NCI-H69 (cell line): Measurements from ENCODE around the gene SH3BGRL2.
"Not testable (repeated sequence)": the region's sequence is repeated elsewhere in the genome, so short reads cannot be mapped to it uniquely, and the experiment has no call there.

Experiments
- DNase-seq: peaks from one replicate; lab custom pipeline; 2025; lab: John Stamatoyannopoulos, UW

The SH3BGRL2 gene

DNA sequence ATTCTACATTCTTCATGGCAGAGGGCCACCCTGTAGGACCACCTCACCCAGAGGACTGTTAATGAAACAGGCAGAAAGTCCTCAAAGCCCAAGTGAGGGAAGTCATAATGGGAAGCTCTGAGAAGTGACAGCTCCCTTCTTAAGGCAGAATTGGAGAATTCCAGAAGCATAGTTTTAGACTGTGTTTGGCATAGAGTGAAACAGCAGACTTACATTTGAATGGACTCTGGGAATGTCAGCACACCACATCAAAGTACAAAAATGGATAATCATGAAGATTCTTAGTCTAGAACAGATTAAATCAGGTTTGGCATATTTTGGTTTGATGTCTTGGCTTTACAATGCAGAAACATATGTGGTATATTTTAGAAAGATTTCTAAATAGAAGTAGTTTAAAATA lies 17.9 kb downstream of the SH3BGRL2 start:
- no peak for DNase-seq

DNA sequence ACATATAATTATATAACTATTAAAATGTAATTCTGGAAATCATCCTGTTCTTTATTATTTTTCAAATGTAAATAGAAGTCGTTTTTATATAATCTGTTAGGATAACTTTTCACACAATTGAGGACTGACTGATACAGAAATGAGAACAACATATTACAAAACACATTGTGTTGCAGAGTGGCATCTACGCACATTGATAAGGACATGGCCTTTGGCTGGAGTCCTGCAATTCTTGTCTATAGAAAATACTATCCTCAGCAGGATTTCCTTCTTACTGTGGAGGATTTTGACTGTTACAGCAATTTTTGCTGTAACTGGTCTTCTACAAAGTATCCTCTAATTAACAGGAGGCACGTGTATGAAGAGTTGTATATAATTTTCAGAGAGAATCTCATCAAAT lies 19.8 kb downstream of the SH3BGRL2 start:
- DNase-seq, result peak; percentile 46

DNA sequence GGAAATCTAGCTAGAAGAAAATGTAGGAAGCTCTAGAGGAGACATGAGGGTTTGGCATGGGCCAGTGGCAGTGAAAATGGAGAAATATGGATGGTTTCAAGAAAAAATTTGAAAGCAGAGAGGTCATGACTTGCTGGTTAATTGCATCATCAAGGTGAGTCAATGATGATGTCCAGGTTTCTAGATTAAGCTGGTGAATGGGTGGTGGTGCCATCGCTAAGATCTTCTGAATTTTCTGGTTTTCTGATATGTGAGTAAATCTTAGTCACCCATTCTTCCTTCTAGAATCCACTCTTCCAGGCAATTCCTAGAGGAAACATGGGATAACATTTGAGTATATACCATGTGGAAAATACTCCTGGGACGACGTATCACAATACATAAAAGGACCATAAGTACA lies 25.0 kb downstream of the SH3BGRL2 start:
- no peak for DNase-seq

DNA sequence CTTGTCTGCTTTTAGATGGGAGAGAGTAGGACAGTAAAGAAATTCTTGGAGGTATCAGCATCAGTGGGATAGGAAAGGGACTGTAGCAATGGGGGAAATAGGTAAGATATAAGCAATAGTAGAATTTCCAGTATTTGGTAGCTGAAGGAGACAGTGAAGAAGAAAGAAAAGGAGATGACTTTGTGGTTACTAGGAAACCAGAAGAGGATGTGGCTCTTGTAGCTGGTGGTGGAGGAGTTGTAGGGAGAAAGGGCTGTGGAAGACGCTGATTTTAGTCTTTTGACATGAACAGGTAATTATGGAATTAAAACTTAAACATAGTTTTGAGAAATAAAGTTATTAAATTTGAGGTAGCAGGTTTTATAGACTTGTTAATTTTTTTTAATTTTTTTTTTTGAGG lies 26.1 kb downstream of the SH3BGRL2 start:
- DNase-seq, result no peak

DNA sequence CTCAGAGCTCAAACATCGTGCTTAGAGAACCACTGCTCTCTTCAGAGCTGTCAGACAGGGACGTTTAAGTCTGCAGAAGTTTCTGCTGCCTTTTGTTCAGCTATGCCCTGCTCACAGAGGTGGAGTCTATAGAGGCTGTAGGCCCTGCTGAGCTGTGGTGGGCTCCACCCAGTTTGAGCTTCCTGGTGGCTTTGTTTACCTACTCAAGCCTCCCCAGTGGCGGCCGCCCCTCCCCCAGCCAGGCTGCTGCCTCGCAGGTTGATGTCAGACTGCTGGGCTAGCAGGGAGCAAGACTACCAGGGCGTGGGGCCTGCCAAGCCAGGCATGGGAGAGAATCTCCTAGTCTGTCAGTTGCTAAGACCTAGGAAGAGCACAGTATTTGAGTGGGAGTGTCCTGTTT lies 32.5 kb downstream of the SH3BGRL2 start:
- peak; percentile 67 for DNase-seq

DNA sequence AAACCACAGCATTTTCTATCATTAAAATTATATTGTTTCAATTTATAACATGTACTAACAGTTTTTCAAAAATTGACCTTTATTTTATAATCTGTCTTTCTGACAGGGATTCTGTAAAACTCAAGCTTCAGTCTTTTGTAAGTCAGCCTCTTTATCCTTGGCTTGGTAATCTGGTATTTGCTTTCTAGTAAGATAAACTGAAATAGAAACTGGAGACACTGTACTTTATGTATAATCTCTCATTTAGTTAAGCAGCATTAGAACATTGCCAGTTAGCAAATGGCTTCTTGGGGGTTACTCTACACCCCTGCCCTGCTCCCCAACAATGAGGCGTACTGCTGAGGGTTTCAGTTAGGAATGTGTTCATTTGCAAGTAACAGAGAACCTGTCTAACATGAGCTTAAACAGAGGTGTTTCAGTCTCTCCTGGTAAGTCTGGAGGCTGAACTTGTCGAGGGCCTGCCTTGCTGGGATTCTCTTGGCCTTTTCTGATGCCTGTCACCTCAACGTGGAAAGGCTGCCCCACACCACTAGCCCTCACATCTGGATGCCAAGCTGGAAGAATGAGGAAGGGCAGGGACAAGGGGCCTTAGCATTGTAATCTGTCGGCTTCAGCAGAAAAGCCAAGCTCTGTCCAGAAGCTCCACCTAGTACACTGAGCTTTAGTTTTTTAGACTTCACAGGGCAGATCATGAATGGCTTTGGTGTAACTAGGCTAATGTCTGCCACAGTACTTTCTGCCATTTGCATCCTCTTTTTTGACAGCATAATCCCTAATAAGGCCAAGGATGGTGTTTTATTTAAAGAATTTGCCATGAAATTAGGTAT lies 34.8 kb downstream of the SH3BGRL2 start:
- DNase-seq, result no peak

DNA sequence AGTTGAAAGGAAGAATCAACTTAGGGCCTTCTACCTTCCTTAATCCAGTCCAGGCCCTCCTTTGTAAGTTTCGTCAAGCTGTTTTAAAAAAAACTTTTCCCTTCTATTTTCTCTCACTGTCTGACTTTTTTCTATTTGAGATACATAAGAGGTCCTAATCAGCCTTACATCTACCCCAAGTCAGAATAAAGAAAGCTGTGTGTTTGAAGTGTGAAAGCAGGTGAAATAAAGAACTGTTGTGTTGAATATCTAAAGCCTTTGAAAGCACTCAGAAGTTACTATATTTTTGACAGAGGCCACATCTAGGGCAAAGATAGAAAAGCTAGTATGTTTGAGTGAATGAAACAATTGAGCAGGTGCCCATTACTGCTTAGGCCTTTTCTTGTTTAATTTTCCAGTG lies 35.5 kb downstream of the SH3BGRL2 start:
- DNase-seq, result no peak

DNA sequence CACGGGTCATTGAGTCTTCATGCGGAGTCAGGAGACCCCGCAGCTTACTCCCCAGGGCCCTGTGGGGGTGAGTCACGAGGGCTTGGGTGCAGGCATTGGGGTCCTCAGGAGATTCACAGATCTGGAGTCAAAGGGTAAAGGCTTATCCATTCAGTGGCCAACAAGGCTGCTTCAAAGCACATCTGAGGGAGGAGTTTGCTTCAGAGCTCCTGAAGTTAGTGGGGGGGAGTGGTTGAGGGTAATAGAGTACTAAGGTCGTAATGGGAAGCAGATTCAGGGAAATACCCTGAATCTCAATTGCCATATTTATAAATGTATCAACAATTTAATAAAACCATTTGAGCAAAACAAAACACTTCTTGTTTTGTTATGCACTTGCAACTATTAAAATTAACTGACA lies 37.3 kb downstream of the SH3BGRL2 start:
- no peak for DNase-seq

DNA sequence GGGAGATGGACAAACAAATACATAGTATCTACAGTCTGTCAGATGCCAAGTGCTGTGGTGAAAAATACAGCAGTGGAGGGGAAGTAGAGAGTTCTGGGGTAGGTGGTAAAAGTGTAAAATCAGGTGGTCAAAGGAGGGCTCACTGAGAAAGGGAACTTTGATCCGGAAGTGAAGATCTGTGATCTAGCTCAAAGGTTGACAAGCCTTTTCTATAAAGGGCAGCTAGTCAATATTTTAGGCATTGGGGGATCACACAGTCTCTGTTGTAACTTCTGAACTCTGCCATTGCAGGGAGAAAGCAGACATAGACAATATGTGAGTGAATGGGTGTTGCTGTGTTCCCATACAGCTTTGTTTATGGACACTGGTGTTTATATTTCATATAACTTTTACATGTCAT lies 38.6 kb downstream of the SH3BGRL2 start:
- no peak for DNase-seq

DNA sequence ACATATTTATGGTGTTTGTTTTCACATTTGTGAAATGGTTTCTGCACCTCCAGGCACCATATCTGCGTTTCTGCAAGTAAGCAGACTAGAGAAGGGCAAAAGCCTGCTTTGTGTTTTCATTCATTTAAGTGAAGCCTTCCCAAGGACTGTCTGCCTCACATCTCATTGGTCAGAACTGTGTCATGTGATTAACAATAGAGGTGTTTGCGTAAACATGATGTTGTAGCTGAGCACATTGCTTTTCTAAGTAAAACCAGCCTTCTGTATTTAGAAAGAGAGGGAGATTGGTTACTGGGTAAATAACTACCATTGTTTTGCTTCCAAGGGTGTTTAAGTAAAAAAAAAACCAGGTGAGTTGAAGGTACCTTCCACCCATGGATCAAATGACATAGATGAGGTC lies 39.7 kb downstream of the SH3BGRL2 start:
- peak; percentile 85 for DNase-seq

DNA sequence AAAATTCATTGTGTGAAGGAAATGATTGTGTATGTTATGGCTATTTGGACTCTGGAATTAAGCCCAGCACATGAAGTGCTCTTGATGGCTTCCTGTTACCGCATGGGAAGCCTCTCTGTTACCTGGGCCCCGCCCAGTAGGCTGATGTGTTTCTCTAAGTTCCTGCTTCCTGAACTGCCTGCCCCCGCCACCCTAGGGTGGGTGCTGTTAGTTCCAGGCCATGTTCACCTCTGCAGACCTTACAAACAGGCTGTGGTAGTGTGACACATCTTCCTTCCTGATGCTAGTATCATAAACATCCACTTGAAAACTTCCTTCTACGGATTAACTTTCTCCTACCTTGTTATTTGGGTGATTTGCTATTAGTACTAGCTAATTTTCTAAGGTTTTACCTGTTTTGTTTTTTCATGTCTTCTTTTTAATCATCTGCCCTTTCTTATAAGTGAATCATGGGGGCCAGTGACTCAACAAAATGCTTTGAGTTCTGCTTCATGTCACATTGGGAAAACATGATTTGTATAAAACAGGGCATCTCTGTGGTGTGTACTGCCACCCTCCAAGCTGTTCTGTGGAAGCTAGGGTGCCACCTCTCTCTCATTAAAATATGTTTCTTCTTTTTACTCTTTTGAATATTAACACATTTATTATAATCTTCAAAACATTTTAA lies 40.6 kb downstream of the SH3BGRL2 start:
- DNase-seq, result peak; percentile 89

DNA sequence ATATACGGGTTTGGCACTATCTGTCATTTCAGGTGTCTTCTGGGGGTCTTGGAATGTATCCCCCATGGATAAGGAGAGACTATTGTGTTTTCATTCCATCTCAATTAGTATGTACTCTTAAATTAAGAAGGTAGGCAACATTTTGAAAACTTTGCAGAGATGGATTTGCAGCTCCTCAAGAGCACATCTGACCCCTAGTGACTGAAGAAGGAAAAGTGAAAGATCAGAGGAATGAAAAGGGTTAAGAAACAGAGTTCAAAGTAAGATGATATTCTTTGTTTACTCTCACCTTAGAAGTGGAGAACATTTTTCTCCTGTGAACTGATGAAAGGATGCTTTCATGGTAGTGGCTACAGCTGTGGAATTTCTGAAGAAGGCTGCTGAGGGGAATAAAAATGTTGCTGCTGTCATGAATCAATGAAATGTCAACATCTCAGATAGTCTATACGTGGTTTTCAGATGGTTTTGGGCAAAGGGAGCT lies 41.5 kb downstream of the SH3BGRL2 start:
- peak; percentile 69 for DNase-seq

DNA sequence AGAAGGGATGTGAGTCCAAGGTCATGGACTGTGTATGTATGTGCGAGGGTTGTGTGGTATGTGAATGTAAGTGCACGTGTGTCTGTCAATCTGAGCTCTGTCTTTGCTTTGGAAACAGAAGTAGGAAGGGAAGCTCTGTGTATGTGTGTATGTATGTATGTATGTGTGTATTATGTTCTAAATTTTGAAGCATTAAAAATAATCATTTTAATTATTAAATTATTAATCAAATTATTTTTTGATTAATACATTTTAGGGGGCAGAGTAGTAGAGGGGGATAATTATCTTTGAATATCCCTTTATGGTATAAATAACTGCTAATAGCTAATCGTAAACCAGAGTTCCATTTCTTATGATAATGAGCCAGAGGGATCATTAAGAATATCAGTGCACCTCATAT lies 42.8 kb downstream of the SH3BGRL2 start:
- no peak for DNase-seq

DNA sequence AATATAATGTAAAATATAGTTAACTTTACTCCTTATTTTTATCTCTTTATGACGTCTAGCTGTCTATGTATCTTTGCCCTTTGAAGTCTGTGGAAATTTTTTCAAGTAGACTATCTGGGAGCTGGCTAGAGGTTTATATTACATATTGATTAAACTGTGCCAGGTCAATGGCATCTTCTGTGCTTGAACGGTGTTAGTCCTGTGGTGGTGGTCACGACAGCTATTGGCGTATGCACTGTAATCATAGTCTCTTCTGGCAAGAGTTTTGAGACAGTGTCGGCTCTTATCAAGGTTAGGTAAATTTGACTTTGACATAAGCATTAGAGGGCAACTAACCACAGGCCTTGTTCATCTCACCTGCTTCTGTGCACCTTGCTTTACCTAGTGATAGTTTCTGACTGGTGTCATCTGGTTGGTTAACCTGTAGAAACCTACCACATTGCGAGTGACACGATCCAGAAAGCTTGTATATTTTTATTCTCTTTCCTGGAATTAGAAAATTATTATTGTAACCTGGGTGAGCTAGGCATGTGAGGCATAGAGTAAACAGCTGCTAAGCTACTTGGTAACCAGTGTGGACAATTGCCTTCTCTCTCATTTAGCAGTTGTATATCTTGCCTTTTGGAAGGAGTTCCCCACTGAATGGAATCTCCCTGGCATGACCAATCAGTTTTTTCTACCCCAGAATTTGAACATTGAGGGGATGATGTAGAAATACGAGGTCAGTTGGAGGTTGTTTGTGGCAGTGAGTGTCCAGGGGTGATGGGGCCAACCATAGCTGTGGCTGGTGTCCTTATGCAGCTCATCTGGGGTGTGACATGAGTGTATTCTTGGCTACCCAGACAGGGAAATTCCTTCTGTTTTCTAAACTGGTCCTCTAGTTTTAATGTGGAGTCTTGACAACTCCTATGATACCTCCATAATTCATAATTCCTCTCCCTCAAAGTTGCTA lies 45.9 kb downstream of the SH3BGRL2 start:
- no peak for DNase-seq

DNA sequence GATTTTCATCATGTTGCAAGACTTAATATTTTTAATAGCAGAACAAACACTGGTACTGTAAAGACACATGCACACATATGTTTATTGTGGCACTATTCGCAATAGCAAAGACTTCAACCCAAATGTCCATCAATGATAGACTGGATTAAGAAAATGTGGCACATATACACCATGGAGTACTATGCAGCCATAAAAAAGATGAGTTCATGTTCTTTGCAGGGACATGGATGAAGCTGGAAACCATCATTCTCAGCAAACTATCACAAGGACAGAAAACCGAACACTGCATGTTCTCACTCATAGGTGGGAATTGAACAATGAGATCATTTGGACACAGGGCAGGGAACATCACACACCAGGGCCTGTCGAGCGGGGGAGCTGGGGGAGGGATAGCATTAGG lies 51.6 kb downstream of the SH3BGRL2 start:
- not testable (repeated sequence) for DNase-seq

DNA sequence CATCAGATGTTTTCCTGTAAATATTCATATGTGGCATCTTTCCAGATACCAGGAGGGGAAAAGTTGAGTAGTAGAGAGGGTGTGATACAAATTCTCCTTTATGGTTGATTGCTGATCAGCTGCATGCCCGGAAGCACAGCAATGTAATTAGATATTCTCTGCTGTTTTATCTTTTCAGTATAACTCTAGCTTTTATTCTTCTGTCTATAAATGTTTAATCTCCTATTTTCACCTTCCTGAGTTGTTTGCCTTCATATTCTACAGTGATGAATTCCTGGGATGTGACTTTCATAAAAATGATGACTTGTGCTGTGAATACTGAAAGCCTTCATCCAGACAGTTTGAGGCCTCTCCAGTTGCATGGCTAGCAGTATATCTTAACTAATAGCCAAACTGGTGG lies 53.7 kb downstream of the SH3BGRL2 start:
- peak; percentile 41 for DNase-seq

DNA sequence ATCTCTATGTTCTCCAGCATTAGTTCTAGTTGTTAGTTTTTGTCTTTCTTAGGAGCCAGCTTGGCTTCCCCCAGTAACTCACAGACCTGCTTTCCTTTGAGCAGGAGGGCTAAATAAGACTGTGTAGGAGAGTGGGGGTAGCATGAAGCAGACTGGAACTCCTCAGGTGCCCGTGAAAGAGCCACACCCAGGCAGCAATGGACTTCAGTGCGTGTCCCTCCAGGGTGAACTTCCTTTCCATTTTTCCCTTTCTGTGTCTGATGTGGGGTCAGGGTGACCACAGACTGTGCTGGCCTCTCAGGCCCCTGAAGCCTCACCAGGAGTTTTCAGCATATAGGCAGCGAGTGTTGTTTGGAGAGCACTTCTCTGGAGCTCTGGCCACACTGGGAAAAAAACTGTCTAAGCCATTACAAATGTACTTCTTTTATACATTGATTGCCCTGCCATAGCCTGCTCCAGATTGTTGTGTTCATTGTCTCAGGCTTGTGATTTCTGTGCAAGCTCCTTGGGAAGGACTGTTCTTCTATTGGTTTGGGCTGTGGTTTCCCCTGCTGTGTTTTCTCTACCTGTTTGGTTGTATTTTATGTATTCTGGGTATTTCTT lies 55.7 kb downstream of the SH3BGRL2 start:
- peak; percentile 76 for DNase-seq

DNA sequence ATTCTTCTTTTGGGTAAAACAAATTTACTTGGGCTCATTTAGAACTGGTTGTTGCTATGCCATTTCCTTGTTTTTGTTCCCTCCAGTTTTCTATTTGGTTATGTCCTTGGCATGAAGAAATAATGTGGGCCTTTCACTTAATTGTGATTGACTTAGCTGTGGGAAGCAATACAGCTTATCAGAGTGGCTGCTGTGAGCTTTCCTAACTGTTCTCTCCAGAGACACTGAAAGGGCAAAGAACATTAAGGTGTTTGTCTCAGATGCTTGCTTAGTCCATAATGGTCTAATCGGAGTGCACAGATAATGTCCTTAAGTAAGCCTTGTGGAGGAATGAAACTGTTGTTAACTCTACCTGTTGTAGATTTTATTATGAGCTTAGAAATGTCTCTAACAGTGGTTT lies 56.6 kb downstream of the SH3BGRL2 start:
- peak; percentile 98 for DNase-seq

DNA sequence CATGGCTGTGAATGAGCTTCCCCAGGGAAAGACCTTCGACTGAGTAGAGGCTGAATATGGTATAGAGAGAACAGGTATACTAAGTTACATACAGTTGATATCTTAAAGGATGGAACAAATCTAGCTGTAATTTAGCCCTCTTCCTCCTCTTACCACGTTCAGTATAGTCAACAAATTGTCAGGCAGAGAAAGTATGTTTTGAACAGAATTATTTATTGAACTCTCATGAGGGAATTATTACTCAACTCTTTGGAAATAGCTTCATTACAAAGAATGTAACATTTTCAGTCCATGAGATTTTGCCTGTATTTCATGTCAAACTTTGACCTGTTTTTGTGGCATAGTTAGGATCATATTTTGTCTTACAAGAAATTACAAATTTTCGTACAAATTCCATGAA lies 63.0 kb downstream of the SH3BGRL2 start:
- DNase-seq, result no peak

DNA sequence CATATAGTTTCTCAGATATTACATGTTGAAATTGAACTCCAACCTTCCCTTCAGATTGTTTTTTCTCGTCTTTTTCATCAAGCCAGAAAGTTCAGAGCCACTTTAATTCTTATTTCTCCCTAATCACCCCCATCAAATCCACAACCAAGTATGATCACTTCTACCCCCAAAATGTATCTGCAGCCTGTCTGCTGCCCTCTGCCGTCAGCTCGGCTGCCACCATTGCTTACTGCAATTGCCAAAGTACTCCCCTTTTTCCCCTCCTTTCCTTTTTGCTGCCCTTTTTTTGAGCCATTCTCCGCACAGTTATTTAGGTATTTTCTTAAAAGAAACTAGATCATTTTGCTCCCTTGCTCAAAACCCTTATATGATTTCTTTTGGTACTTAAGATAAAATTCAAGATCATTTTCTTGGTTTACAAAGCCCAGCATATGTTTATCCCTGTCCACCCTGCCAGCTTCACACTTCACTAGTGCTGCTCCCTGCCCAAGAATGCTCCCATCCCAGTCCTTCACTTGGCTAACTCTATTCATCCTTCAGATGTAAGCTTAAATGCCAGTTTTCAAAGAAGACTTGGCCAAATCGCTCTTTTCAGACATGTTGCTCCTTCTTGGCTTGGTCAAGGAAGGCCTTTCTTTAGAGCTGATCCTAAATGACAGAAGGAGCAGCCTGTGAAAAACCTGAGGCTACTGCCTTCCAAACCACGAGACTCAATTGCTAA lies 63.7 kb downstream of the SH3BGRL2 start:
- DNase-seq, result no peak

DNA sequence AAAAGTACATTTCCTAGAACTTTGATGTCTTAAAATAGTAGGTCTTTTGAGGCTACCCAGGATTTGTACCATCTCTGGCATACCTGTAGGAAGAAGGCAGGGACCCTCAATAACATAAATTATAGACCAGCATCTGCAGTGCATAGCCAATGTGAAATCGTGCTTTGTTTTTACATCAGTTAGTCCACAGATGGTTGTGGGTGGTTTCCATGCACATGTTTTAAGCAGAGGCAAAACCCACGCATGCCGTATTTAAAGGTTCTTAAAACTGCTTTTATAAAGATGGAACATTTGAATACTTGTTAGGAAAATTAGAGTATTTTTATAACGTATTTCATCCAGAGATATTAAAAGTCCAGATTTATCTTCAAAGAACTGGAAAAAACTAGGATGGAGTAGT lies 66.3 kb downstream of the SH3BGRL2 start:
- no peak for DNase-seq
